SIG-M5 (cell line): Measurements from ENCODE around the gene RIMBP2.

ENCODE experiments used
- DNase-seq: peaks from one replicate; lab custom pipeline; 2025; lab: John Stamatoyannopoulos, UW

The RIMBP2 gene

GRCh38 chr12:130504840-130505175 is 211.3 kb downstream of the RIMBP2 start:
- no peak for DNase-seq

- DNase-seq = no peak
These were observed 211.8 kb downstream of the RIMBP2 start for GRCh38 chr12:130504110-130504839.

DNA sequence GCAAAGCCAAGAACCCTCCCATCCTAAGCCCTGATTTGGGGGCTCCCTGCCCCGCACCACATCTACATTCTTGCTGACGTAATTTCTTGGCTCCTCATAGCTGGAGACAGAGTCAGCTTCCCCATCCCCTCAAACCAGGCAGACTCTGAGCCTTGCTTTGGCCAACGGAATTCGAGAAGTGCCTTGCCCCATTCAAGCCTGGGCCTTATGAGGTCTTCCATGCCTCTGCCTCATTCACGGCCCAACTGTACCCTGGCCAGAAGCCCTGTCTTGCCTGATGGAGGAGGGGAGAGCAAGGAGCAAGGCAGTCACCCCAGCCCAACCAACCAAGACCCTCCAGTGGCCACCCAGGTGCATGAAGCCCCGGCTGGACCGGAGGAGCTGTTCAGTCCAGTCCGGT is 214.3 kb downstream of the RIMBP2 start:
- no peak for DNase-seq

DNA sequence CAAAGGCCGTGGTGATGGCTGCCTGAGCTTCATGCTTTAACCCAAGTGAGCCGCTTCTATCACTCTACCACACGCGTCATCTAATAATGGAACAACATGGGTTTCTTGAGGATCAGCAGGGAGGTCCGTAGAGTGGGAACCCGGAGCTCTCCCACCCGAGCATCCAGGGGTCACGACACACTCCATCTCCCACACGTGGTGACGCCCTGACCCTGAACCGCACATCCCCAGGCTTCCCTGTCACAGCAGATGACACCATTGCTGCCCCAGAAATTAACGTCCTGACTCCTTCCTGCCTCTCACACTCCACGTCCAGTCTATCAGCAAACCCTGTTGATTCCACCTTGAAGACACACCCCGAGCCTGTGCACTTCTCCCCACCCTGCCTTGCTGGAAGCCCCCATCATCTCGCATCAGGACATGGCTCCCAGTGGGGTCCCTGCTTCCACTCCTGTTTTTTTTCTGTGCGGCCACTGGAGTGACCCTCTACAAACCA is 215.2 kb downstream of the RIMBP2 start:
- DNase-seq = no peak

DNA sequence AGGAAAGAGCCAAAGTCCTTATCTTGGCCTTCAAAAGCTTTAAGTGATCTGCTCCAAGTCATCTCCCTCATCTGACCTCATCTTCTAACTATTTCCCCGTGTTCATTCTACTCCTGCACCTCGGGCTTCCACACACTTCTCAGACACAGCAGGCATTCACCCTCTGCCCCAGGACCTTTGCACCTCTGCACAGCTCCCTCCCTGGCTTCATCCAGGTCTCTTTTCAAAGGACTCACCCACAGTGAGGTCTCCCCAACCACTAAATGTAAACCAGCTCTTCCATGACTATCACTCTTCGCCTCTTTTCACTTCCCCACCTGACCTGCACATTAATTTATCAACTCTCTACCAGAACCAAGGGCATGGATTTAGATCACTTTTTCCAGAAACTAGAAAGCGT is 216.6 kb downstream of the RIMBP2 start:
- no peak for DNase-seq

- DNase-seq = no peak
These were observed 217.3 kb downstream of the RIMBP2 start for GRCh38 chr12:130498589-130499385.

- no peak for DNase-seq
These were observed 218.1 kb downstream of the RIMBP2 start for GRCh38 chr12:130497991-130498390.

GRCh38 chr12:130497321-130497720 is 218.8 kb downstream of the RIMBP2 start:
- DNase-seq = no peak

GRCh38 chr12:130496516-130497120 is 219.5 kb downstream of the RIMBP2 start:
- no peak for DNase-seq

- no peak for DNase-seq
These were observed 220.9 kb downstream of the RIMBP2 start for GRCh38 chr12:130495156-130495555.

GRCh38 chr12:130494736-130495135 is 221.4 kb downstream of the RIMBP2 start:
- no peak for DNase-seq

DNA sequence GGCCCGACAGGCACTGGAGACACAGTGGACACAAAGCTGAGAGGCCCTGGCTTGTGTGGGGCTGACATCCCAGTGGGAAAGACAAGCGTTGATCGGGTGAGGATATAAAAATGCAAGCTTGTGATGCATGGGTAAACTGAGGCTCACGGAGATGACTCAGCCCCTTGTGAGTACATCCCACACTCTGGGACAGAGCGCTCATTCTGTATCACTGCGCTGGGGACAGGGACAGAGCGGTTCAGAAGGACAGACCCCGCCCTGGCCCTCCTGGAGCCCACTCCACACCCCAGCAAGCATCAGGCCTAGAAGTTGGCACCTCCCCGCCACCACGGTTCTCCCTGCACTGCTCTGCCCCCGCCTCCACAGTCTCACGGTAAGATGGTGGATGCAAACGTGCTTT is 222.1 kb downstream of the RIMBP2 start:
- no peak for DNase-seq

GRCh38 chr12:130491421-130492357 is 224.4 kb downstream of the RIMBP2 start:
- no peak for DNase-seq

GRCh38 chr12:130490674-130491073 is 225.4 kb downstream of the RIMBP2 start:
- DNase-seq = no peak

- DNase-seq = no peak
These were observed 226.8 kb downstream of the RIMBP2 start for GRCh38 chr12:130489293-130489692.

DNA sequence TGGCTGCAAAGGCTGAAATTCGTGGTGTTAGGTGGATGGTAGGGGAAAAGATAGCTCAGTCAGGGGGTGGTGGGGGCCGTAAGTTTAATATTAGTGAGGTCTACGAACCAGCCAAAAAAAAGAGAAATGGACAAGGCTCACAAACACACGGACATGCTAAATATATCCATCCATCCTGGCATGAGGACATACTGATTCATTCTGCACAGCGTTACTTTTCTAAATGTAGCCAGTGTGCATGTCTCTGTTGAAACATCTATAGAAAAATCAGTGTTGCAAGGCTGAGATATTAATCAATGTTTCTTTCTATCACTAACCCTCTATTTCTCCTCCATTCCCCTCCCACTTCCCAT is 227.8 kb downstream of the RIMBP2 start:
- no peak for DNase-seq

- no peak for DNase-seq
These were observed 228.3 kb downstream of the RIMBP2 start for GRCh38 chr12:130487636-130488357.

DNA sequence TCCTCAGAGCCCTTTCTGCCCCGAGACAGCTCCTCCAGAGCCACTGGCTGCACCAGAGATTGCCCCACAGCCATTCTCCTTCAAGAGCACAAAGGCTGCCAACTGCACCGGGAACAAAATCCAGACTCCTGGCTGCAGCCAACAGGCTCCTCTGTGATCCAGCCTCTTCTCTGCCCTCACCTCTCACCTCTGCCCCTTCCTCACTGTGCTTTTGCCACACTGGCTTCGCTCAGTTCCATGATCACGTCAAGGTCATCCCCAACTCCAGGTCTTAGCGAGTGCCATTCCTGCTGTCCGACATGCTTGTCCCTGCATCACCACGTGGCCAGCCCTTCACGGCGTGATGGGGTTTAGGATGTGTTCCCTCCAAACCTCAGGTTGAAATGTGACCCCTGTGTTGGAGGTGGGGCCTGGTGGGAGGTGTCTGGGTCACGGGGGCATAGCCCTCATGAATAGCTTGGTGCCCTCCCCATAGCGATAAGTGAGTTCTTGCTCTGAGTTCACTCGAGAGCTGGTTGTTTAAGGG is 229.1 kb downstream of the RIMBP2 start:
- DNase-seq = no peak

DNA sequence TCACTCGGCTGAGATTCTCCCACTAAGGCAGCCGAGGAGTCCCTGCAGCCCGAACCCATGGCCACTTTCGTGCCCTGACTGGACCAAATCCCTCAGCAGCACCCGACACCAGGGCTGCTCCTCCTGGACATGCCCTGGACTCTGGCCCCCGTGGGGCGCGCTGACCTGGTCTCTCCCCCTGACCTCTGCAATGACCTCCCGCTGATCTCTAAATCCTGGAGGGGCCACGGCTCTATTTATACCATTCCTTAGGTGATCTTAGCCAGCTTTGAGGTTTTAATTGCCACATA is 230.0 kb downstream of the RIMBP2 start:
- no peak for DNase-seq

DNA sequence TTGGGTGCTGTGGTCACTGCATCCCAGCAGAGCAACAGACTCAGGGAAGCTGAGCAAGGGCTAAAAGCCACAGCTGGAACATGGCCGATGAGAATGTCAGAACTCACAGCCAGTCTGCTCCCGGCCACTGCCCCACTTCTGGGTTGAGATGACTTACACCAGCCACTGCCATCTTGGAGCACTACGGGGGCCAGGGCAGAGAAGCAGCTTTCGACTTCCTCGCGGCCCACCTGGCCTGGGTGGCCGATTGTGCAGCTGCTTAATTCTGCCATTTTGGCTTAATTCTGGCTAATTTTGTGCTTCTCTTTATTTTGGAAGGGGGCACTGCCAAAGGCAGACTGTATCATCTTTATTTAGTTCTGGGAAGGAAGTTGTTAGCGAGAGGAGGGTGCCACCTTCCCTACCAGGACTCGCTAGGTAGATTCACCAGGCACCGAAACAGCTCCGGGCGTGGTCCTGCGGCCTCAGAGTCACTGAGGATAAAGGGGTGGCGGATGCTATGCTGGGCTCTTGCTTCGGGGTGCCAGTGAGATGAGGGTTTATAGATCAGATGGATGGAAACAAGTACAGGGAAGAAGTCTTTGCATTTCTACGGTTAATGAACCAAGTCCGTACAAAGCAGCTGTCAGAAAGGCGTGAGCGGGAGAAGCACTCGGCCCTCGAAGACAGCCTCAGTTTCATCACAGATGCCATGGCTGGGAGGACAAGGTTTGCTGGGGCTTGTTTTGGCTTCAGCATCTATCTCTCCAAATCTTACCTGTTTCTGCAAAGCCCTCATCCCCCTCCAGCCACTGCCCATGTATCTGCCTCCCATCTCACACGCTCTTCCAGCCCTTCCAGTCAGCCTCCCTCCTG is 230.6 kb downstream of the RIMBP2 start:
- no peak for DNase-seq
